WTC11 (cell line): ENCODE results near the gene YTHDF1.

Source experiments
- CREM ChIP-seq: sonication (generic); formaldehyde crosslinking; IDR thresholded peaks from 2 replicates; pipeline ENCODE4 v1.8.1; 2022; ENCODE audit warnings: mild to moderate bottlenecking, missing genetic modification reagents, moderate library complexity
- CTCF ChIP-seq: fragments of 200-600 bp; IDR thresholded peaks from 2 replicates; pipeline ENCODE4 v1.8.0; 2022; ENCODE audit warnings: antibody characterized with exemption
- PREB ChIP-seq: sonication (generic); formaldehyde crosslinking; IDR thresholded peaks from 2 replicates; pipeline ENCODE4 v1.8.1; 2022; ENCODE audit warnings: mild to moderate bottlenecking, missing genetic modification reagents, moderate library complexity, borderline replicate concordance
- SP1 ChIP-seq: sonication (generic); formaldehyde crosslinking; conservative IDR thresholded peaks from 2 replicates; pipeline ENCODE4 v1.8.1; 2022; ENCODE audit warnings: missing genetic modification reagents
- TCF7 ChIP-seq: sonication (generic); formaldehyde crosslinking; IDR thresholded peaks from 2 replicates; pipeline ENCODE4 v1.8.0; 2022; ENCODE audit warnings: mild to moderate bottlenecking, low read depth, missing genetic modification reagents, moderate library complexity
- USF2 ChIP-seq: sonication (generic); formaldehyde crosslinking; IDR thresholded peaks from 2 replicates; pipeline ENCODE4 v1.8.1; 2023; ENCODE audit warnings: mild to moderate bottlenecking, missing genetic modification reagents, moderate library complexity
- ZNF138 ChIP-seq: sonication (generic); formaldehyde crosslinking; conservative IDR thresholded peaks from 2 replicates; pipeline ENCODE4 v1.8.1; 2022; ENCODE audit warnings: mild to moderate bottlenecking, moderate library complexity, missing genetic modification reagents
- ZNF219 ChIP-seq: sonication (generic); formaldehyde crosslinking; IDR thresholded peaks from 2 replicates; pipeline ENCODE4 v1.8.0; 2023; ENCODE audit warnings: missing genetic modification reagents, mild to moderate bottlenecking, borderline replicate concordance
- ZNF281 ChIP-seq: sonication (generic); formaldehyde crosslinking; IDR thresholded peaks from 2 replicates; pipeline ENCODE4 v1.8.0; 2023; ENCODE audit warnings: mild to moderate bottlenecking, missing genetic modification reagents

GRCh38 chr20:63160641-63161175, 55.2 kb downstream of the YTHDF1 start:
- TF ChIP-seq ZNF219 (CRISPR knock-in tag) (no peak), SP1 (CRISPR knock-in tag) (no peak), CTCF (no peak), CREM (CRISPR knock-in tag) (no peak), TCF7 (no peak), ZNF281 (CRISPR knock-in tag) (no peak), ZNF138 (CRISPR knock-in tag) (no peak), USF2 (CRISPR knock-in tag) (no peak), PREB (no peak)
